Superior temporal gyrus (tissue), 1 donor: Measurements from ENCODE around the gene CSRP1.
"Not testable (repeated sequence)": the region's sequence is repeated elsewhere in the genome, so short reads cannot be mapped to it uniquely, and the experiment has no call there.

Source experiments
- DNase-seq: peaks from one replicate; pipeline ENCODE4 v3.0.0-alpha.2; 2016; ENCODE audit errors: extremely low spot score

CSRP1 gene

DNA sequence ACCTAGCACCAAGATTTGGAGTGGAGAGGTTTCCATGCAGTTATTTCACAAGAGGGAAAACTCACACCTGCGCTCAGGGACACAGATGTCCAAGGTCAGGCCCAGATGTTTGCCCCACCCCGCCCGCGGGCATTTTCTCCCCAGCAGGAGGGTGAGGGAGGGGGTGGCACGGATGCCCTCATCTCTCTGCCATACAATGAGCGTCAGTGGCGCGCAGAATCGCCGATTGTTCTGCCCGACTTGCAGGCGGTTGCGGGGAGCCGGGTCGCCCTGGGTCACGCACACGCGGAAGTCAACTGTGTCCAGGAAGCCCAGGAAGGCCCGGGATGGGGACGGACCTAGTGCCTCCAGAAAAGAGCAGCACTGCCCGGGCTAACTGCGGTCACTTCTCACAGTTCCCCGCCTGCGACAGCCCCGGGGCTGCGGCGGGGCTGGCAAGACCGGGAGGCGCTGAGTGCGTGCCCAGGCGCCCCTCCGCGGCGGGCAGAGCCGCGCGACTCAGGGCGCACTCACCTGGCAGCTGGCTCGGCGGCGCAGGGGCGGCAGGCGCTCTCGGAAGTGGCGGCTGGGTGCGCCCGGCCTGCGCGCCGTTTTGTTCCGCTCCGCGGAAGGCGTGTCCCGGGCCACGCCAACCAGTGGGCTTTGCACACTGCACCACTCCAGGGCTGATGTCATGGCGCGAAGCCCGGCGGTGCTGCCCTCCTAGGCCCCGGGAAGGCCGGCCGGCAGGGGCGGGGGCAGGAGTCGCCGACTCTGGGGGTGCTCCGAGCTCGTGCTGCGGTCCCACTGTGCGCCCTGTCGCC is at the start of gene CSRP1:
TSS of gene CSRP1 (minus strand) at position 567 of the 803 bp plus-strand sequence. CDS start 10,820 bp downstream, outside the sequence.
- DNase-seq: peak; percentile 90

DNA sequence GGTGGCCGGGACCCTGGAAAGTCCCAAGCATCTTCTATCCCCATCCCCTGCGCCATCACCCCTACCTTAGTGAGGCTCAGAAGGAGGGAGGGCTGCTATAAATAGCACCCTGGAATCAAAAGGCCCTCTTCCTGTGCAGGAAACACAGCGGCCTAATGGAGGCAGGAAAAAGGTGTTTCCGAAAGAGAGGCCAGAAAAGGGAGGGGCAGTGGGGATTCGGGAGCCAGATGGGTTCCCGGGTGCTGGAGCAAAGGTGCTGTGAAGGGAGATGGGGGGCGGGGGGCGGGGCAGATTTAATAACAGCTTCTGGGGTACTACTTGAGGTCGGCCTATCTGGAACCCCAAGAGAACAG is 48.6 kb upstream of the CSRP1 start:
- DNase-seq: no peak

DNA sequence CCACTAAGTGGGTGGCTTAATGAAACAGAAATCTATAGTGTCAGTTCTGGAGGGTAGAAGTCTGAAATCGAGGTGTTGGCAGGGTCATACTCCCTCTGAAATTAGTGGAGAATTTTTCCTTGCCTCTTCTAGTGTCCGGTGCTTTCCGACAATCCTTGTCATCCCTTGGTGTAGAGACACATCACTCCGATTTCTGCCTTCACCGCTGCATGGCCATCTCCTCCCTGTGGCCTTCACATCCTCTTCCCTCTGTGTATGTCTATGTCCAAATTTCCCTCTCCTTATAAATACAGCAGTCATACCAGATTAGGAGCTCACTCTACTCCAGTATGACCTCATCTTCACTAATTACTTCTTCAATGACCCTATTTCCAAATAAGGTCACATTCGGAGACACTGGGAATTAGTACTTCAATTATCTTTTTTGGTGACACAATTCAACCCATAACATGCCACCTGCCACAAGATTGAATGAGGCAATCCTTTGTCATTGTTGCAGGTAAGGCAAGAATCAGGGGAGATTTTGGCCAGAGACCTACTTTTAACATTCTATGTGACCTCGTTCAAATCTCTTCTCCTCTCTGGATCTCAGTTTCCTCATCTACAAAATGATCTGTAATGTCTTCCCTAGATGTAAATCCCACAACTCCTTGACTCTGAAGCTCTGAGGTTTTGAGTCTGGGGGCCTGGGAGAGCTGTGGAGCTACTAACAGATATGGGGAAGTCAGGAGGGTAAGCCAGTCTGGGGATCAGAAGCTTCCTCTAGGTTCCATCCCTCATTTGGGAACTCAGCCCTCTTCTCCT is 48.1 kb upstream of the CSRP1 start:
- no peak for DNase-seq

GRCh38 chr1:201554190-201554600 is 47.3 kb upstream of the CSRP1 start:
- DNase-seq: no peak

- DNase-seq: peak; percentile 31
These were observed 46.7 kb upstream of the CSRP1 start for GRCh38 chr1:201553496-201554189.

- DNase-seq: peak; percentile 66
These were observed 46.0 kb upstream of the CSRP1 start for GRCh38 chr1:201552941-201553351.

- peak; percentile 92 for DNase-seq
These were observed 45.2 kb upstream of the CSRP1 start for GRCh38 chr1:201551877-201552731.

DNA sequence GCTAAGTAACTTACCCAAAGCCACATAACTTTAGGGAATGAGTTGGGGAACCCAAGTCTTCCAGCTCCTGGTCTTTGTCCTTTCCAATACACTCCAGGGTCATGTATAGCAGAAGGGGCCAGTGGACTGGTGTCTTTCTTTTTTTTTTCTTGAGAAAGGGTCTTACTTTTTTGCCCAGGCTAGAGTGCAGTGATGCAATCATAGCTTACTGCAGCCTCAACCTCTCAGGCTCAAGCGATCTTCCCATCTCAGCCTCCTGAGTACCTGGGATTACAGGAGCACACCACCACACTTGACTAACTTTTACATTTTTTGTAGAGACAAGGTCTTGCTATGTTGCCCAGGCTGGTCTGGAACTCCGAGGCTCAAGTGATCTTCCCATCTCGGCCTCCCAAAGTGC is 44.2 kb upstream of the CSRP1 start:
- peak; percentile 10 for DNase-seq

GRCh38 chr1:201549522-201549921 is 42.6 kb upstream of the CSRP1 start:
- not testable (repeated sequence) for DNase-seq

GRCh38 chr1:201545851-201546492 is 39.0 kb upstream of the CSRP1 start:
- DNase-seq: peak; percentile 34

- DNase-seq: no peak
These were observed 37.8 kb upstream of the CSRP1 start for GRCh38 chr1:201544710-201545109.

GRCh38 chr1:201543871-201544642 is 37.1 kb upstream of the CSRP1 start:
- no peak for DNase-seq

DNA sequence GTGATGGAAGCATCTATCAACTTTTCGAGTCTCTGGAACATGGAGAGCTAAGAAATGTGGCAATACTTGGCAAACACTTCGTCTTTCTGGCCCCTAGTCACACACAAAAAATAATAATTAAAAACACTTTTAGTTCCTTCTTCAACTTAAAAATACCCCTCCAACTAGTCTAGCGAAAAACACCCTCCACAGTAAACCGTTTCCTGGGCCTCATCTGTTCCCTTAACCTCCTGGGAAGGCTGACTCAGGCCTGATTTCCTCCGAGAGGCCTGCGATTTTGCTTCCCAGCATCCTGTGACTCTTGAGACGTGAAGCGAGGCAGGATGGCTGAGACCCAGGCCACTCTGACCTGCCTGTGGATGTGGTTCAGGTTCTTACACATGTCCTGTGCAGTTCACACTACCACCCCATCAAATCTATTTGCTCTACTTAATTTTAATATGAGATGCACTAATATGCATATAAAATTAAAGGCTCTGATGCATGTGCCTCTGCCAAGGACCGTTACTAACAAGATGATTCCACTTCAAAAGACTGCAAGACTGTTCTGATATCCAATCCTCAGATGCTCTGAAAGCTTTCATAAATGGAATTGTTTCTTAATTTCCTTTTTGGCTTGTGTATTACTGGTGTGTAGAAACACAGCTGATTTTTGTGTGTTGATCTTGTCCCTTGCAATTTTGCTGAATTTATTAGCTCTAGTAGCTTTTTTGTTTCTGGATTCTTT is 35.5 kb upstream of the CSRP1 start:
- DNase-seq: peak; percentile 12

GRCh38 chr1:201540846-201541735 is 34.2 kb upstream of the CSRP1 start:
- no peak for DNase-seq

- DNase-seq: peak; percentile 94
These were observed 32.9 kb upstream of the CSRP1 start for GRCh38 chr1:201539561-201540431.

DNA sequence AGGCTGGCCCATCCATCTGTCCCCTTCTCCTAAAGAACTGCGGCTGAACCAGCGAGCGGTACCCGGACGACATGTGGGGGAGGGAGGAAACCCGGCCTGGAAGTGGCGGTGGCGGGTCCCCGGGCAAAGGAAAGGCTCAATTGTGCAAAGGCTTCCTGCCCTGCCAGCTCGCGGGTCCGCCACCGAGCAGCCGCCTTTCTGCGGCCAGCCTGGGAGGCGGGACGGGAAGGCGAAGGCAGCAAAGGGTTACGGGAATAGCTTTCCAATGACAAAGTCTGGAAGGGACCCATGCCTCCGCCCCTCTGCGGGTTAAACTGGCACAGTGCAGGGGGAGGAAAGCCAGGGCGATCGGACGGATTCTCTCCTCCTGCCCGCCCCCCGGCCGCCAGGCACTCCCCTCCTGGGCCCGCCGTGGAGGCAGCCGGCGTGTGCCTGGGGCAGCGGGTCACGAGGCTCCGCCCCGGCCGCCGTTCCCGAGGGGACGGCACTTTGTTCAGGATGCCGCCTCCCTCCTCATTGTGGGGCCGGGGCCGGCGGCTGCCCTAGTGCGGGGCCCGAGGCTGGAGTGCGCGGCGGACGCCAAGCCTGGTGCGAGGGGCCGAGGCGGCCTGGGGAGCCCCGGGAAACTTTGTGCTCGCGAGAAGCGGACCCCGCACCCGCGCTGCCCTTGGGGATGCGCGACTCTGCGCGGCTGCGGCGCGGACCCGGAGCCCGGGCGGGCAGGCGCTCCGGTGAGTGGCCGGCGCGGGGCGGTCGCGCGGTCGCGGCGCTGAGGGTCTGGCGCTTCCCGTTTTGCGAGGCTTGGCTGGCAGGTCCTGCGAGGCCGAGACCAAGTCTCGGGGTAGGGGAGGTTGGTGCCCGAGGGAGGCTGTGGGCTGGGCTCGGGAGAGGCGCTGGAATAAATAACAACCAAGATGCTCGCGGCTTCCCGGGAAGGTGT is 32.0 kb upstream of the CSRP1 start, which contains the start of gene NAV1:
TSS of gene NAV1 (plus strand) at position 516 of the 940 bp plus-strand sequence. CDS start 83,758 bp downstream, outside the sequence.
- DNase-seq: peak; percentile 58
